Esophagus muscularis mucosa (tissue), 4 donors: Measurements from ENCODE around the gene GGCX.
A peak's percentile ranks its signal among the peaks of the same experiment; 100 is the strongest.

Source experiments
- CTCF ChIP-seq, 3 experiments: fragments of 200-600 bp in 2 of 3; fragments of 450-650 bp in 1 of 3; sonication (generic) in 2 of 3; IDR thresholded peaks; one replicate each; pipeline ENCODE4 v1.5.1; 2017 to 2019; ENCODE audit warnings: antibody characterized with exemption in 3 of 3, mild to moderate bottlenecking in 2 of 3, moderate library complexity in 1 of 3
- EP300 ChIP-seq: sonication (generic); formaldehyde crosslinking; IDR thresholded peaks from one replicate; pipeline ENCODE4 v1.6.1; 2017; ENCODE audit warnings: antibody characterized with exemption
- POLR2A ChIP-seq: fragments of 450-650 bp; IDR thresholded peaks from one replicate; pipeline ENCODE4 v1.6.1; 2017; ENCODE audit warnings: antibody characterized with exemption, moderate library complexity, mild to moderate bottlenecking, low read depth

GRCh38 chr2:85585781-85586105 is 24.4 kb upstream of the GGCX start:
- TF ChIP-seq POLR2A = no peak
- TF ChIP-seq CTCF (IDR thresholded peaks at IDR 0.05) = no peak
- peak; percentile 10 for TF ChIP-seq EP300
